Kidney capillary endothelial cell (primary cell): ENCODE results near the gene PMS2.
A peak's percentile ranks its signal among the peaks of the same experiment; 100 is the strongest.
"Not testable (repeated sequence)": the region's sequence is repeated elsewhere in the genome, so short reads cannot be mapped to it uniquely, and the experiment has no call there.

Source experiments
- DNase-seq: peaks from one replicate; pipeline ENCODE4 v3.0.0-alpha.2; 2018; ENCODE audit warnings: low spot score

Gene PMS2

DNA sequence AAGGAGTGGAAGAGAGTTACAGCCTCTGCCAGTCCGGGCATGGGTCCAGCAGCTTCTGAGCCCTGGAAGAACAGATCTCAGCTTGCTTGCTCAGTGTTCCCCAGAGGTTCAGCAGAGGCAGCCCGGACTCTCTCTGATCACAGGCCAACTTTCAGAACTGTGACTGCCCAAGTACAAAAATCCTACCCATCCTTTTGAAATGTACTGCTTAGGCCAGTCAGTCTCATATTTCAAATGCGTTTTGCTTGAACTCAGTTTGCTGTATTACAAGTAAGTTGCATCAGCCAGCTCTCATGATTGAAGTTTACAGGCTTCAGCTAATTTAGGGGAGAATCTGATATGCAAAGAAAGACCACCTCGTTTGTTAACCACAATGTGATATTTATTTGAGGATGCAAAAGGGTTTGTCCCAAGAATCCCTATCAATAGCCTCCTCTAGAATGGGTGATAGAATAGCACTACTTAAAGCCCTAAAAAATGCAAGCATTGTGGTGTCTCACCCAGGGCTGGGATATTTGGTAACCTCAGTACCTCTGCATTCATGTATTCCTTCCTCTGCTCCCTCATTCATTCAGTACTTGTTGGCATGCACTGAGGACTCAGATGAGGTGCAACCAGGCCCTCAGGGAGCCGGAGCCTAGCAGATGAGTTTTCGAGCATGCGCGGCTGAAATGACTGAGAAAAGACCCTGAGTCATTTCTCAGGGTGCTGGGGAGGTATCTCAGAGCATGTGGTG, 7.2 kb upstream of the PMS2 start:
- DNase-seq: no peak

DNA sequence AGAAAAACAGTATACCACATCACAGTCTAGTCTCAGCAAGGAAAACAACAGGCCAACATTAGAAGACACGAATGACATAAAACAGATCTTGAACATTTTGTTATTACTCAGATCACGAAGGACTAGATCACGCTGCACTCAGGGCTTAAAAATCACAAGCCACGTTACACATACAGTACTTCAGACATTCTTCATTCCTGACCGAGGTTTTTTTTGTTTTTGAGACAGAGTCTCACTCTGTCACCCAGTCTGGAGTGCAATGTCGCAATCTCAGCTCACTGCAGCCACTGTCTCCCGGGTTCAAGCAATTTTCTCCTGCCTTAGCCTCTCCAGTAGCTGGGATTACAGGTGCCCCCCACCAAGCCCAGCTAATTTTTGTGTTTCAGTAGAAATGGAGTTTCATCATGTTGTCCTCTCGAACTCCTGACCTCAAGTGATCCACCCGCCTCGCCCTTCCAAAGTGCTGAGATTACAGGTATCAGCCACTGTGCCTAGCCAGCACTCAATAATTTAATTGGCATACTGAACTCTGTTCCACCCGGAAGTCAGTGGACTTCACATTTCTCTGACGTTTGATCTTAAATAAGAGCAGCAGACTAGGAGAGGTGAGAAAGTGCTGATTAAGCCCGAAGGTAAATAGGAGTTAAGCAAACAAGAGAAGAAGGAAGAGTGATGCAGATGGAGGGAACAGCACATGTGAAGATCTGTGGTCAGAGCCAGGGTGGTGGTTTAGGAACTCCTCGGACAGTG, 3.7 kb upstream of the PMS2 start:
- DNase-seq: no peak

DNA sequence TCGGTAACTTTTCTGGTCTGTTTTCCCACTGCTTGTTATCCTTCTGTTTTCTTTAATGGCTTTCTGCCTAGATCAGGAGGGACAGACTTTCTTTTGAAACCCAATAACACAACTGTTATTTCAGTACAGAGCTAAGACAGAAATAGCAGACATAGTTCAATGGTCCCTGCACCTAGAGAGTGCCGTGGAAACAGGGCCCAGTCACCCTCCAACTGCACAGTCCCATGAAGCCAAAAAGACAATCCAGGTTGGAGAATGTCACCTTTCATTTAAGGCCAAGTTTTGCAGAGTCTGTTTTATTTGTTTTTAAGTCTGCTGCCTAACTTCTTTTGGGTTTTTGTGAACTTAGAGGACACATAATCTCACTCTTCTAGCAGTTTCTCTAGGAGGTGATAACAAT, 2.7 kb upstream of the PMS2 start:
- no peak for DNase-seq

DNA sequence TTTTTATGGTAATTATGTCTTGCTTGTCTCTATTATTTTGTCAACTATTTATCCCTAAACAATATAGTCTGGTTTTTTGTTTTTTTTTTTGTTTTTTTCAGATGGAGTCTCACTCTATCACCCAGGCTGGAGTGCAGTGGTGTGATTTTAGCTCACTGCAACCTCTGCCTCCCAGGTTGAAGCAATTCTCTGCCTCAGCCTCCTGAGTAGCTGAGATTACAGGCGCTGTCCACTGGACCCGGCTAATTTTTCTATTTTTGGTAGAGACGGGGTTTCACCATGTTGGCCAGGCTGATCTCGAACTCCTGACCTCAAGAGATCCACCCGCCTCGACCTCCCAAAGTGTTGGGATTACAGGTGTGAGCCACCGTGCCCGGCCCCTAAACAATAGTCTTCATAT, 1.5 kb upstream of the PMS2 start:
- not testable (repeated sequence) for DNase-seq

DNA sequence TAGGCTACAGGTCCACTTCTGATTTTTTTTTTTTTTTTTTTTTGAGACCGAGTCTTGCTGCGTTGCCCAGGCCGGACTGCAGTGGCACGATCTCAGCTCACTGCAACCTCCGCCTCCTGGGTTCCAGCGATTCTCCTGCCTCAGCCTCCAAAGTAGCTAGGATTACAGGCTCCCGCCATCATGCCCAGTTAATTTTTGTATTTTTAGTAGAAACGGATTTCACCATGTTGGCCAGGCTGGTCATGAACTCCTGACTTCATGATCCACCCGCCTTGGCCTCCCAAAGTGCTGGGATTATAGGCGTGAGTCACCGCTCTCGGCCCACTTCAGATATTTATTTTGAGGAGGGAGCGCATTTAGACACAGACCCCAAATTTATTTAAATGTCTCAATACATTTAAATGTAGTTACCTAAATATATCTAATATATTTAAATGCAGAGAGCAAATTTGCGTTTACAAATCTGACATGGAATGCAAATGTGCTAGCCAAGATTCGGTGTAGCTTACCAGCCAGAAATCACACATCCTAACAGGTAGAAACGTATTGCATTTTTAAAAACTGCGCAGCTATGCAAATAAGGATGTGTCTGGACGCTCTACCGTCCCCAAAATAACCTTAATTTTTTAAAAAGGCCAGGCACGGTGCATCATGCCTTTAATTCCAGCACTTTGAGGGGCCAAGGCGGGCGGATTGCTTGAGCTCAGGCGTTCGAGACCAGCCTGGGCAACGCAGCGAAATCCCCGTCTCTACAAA, 836 bp downstream of the PMS2 start:
- not testable (repeated sequence) for DNase-seq

DNA sequence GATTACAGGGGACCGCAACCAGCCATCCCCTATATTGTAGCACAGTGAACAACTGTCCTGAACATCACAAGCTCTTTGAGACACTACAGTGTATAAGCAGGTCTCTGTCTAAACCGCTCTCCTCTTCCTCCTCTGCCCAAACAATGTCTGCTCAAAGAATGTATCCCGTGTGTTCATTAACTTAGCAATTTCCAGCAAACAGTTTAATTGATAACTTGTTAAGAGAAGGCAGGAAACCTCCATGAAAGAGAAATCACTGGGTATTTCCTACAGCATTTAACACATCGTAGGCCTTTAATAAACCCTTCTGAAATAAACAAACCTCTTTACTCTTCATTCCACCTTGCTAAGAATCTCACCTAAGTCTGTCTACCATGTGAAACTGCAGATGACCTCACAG, 1.5 kb downstream of the PMS2 start:
- DNase-seq: no peak

DNA sequence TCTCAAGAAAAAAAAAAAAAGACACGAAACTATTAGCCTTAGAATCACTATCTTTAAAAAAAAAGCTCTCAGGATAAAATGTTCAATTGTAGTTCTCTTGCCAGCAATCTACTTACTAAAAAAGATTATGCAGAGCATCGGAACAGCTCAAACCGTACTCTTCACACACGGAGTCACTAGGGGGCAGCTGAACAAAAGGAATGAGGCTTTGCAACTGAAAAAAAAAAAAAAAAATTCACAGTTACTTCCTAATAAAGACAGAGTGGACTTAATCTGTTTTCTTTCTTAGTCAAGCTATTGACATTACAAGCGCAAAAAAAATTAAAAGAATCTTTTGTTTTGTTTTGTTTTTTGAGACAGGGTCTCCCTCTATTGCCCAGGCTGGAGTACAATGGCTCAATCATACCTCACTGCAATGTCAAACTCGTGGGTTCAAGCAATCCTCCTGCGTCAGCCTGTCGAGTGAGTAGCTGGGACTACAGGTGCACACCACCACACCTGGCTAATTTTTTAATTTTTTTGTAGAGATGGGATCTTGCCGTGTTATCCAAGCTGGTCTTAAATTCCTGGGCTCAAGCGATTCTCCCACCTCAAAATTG, 11.5 kb downstream of the PMS2 start:
- DNase-seq: peak; percentile 32

DNA sequence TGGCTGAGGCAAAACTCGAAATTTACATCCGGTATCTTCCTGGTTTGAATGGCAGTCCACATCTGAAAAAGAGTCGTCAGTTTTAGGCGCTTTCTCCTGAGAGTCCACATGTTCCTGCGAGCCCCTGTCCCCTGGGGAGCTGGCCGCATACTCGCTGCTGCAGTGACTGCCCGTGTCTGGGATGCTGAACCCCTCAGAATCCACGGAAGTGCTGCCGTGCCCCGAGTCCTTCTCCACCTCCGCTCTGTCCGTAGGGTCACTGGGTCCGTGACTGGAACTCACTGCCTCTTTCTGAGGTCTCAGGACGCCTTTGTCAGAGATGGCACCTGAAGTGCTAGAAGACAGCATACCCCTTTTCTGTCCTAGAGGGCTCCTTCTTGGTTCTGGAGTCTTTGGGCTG, 21.8 kb downstream of the PMS2 start:
- not testable (repeated sequence) for DNase-seq

DNA sequence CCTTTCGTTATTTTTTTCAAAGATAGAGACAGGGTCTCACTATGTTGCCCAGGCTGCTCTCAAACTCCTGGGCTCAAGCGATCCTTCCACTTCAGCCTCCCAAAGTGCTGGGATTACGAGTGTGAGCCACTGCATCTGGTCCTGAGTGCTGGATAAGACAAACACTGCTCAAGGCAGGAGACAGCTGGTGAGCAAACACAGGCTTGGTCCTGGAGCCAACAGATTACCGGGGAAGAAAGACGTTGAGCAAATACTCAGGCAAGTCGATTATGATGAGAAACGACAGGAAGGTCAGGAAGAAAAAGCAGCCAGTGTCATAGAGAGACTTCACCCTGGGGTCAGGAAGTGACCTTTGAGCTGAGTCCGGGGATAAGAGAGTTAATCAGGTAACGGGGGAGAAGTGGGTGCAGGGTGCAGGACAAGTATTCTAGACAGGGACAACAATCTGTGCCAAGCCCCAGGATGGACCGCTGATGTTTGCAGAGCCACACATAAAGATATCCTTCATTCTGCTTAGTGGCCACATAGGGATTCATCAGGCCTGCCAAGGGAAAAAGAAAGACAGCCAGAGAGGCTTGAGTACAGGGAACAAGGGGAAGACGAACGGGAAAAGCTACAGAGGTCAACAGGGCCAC, 29.1 kb downstream of the PMS2 start:
- not testable (repeated sequence) for DNase-seq

DNA sequence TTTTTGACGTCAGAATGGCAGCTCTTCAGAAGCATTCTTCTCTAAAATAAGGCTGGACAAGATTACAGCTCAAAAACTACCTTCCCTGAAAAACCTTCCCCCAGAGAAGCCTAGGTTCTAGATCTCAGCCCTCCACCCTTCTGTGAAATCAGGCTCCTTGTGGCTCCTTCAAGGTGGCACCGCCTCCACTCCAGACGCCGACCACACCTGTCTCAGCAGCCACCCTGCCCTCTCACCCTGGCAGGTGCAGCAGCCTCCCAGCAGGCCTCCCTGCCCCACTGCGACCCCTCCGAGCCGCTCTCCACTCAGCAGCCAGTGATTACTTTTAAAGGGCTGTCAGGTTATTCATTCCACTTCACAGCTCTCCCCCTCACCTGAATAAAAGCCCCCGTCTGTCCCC, 35.3 kb downstream of the PMS2 start:
- DNase-seq: not testable (repeated sequence)

DNA sequence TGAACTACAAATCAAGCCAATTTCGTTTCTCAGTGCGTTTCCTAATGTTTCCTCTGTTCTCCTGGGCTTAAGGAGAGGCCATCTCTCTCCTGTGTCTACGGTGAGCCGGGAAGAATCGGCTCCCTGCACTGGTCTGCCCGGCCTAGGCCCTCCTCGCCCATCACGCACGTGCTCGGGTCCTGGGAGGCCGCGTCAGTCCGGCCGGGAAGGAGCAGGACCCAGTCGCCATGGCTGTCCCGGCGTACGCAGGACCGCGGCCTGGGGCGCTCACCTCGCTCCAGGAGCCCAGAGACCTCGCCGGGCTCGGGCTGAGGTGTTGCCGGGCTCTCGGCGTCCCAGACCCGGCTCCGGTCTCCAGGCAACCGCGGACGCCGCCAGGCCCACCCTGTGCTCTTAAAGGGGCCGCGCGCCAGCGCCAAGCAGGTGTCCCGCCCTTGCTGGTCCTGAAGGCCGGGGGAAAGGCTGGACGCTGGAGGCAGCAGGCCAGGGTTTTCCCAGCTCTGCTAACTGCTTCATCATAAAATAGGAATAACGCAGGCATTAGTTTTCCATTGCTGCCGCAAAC, 38.4 kb downstream of the PMS2 start, which contains the start of gene RSPH10B:
Gene RSPH10B (minus strand): TSS at position 343 of the 565 bp plus-strand sequence. CDS start 3,573 bp downstream, outside the sequence.
- not testable (repeated sequence) for DNase-seq

DNA sequence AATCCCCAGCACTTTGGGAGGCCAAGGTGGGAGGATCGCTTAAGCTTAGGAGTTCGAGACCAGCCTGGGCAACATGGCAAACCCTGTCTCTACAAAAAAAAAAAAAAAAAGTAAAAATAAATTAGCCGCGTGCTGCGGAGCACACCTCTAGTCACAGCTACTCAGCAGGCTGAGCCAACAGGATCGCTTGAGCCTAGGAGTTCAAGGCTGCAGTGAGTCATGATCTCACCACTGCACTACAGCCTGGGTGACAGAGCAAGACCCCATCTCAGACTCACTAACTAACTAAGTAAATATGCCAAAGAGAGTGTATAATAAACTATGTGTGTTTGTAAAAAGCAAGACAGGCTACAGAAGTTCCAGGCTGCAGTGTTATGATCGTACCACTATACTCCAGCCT, 45.0 kb downstream of the PMS2 start:
- DNase-seq: not testable (repeated sequence)

DNA sequence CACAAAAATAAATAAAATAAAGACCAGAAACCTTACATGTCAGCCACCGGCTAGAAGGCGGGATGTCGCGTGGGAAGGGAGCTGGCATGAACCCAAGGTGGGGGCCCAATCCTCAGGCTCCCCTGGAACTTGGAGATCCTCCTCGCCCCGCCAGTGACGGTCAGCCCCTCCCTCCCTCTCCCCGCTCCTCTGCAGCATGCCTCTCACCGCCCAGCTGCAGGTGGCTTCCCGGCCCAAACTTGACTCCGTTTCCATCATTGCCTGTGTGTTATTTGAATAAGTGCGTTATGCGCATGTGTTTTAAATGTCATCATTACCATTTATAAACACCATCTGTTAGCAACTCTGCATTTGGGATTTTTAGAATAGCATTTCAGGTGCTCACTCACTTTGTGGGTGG, 45.6 kb downstream of the PMS2 start:
- DNase-seq: not testable (repeated sequence)

DNA sequence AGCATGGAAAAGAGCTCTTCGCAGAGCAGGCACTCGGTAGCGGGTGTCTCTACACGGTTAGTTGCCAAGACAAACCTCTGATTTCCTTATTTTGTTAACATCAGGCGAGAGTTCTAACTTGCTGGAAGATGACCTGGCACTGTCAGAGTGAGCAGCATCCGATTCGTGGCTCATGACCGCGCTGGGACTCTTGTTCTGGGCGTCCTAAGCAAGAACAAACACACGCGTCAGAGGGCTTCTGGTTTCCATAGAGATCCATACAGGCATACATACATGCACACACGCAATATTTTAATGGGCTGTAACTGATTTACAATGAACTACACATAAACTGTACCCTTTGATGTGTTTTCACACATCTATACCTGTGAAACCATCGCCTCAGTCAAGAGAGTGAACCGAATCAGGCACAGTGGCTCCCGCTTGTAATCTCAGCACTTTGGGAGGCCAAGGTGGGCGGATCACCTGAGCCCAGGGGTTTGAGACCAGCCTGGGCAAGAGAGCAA, 73.9 kb downstream of the PMS2 start:
- not testable (repeated sequence) for DNase-seq

DNA sequence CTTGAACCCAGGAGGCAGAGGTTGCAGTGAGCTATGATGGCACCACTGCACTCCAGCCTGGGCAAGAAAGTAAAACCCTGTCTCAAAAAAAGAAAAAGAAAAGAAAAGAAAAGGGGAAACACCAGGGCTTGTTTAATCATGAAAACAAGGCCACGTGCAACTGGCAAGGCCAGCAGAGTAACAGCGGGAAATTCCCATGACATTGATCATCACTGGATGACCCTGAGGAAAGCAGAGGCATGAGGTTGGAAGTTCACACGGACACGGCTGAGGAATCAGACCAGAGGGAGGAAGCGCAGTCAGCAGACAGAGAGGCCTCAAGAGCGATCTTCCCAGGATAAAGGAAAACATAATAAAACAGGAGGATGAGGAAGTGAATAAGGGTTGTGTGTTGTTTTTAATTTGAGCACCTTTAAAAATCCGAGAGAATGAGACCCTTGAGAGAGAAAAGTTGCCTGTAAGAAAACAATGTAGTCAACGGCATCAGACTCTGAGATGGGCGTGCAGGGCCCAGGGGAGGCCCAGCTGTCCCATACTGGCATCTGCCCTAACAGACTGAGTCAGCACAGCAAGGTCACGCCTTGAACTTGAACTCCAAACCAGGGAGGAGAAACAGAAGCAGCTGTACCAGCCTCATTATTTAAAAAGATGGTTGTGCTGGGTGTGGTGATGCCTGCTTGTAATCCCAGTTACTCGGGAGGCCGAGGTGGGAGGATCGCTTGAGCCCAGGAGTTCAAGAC, 76.8 kb downstream of the PMS2 start:
- peak; percentile 16 for DNase-seq

DNA sequence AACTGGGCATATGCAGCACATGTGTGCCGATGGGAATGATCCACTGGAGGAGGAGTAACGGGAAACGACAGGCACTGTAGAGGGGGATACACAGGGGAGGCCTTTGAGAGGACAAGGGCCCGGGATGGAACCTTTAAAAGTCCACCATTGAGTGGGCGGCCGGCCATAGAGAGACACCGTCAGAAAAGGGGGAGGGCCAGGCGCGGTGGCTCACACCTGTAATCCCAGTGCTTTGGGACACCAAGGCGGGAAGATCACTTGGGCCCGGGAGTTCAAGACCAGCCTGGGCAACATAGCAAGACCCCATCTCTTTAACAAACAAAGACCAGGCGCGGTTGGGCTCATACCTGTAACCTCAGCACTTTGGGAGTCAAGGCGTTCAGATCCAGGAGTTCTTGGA, 77.6 kb downstream of the PMS2 start:
- not testable (repeated sequence) for DNase-seq

DNA sequence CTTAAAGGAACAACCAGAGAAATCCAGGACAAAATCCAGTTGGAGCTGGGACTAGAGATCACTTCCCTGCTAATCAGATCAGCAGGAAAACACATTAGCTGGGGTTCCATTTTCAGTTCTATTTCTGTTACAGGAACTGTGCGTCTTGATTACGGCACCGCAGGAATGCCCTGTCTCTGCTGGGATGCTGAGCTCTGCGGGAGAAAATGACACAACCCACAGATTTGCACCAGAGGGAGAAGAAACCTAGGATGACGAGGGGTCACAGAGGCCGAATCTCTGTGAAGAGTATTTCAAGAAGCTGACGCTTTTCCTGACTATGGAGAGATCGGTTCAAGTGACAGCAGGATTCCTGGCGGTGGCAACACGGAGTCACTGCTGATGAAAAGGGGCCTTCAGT, 78.6 kb downstream of the PMS2 start:
- DNase-seq: not testable (repeated sequence)

DNA sequence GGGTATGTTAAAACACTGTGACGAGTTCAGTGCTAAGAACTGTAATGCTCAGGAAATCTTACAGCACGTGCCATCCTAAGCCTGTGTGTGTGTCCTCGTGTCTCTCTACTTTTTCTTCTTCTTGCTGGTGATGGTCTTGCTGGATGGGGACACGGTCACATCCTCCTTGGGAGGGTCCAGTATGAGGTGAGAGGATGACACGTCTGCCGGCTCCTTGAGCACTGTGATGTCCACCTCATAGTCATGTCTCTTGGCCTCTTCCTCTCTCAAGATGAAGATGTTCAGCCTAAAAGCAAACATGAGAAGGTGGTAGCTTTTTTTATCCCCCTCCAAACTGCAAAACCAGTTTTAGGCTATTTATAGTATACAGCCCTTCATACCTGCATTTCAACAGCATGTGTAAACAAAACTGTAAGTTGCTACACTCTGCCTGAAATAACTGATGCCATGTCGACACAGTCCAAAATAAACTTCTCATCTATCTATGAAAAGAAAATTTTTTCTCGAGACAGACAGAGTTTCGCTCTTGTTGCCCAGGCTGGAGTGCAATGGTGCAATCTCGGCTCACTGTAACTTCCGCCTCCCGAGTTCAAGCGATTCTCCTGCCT, 82.5 kb downstream of the PMS2 start:
- not testable (repeated sequence) for DNase-seq

DNA sequence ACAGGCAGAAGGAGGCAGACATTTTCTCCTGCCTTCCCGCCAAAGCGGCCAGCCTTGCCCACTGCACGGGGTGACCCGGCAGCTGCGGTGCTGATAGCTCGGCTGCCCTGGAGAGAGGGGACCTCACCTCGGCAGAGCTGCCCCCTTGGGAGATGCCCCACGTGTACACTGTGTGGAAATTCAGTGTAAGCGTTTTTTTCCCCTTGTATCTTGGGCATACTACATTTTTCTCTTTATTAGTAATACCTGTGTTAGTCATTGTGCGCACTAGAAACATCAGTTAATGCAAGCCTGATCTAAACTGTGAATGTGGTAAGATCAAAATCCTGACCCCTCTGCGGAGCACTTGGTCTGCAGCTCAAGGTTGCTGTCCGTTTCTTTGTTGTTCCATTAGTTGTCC, 84.2 kb downstream of the PMS2 start:
- DNase-seq: not testable (repeated sequence)

DNA sequence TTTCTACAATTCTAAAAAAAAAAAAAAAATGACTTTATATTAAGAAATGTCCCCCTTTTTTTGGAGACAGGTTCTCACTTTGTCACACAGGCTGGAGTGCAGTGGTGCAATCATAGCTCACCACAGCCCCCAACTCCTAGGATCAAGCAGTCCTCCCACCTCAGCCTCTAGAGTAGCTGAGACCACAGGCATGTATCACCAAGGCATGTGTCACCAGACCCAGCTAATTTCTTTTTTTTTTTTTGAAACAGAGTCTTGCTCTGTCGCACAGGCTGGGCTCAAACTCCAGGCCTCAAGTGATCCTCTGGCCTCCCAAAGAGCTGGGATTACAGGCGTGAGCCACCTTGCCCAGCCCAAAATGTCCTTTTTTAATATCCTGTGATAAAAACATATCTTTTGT, 84.7 kb downstream of the PMS2 start:
- DNase-seq: not testable (repeated sequence)
